Neutrophil (primary cell): ENCODE measurements around the gene GCNT1.

ENCODE experiments used
- H3K27ac ChIP-seq: fragments of 200-600 bp; sonication (generic); 2 replicates; pipeline ENCODE4 v1.5.1; 2016; ENCODE audit warnings: mild to moderate bottlenecking, moderate library complexity
- H3K27me3 ChIP-seq: fragments of 200-600 bp; sonication (generic); 2 replicates; pipeline ENCODE4 v1.6.0; 2016; ENCODE audit warnings: mild to moderate bottlenecking
- H3K36me3 ChIP-seq: fragments of 200-600 bp; sonication (generic); 2 replicates; pipeline ENCODE4 v1.5.1; 2017
- H3K4me1 ChIP-seq, 2 experiments: fragments of 200-600 bp in 1 of 2; sonication (generic) in 1 of 2; 1 replicate in 1 of 2; 2 replicates in 1 of 2; pipeline versions ENCODE4 v1.5.1 to v1.6.1; 2013 to 2016; ENCODE audit warnings: low read depth in 1 of 2, low read length in 1 of 2, mild to moderate bottlenecking in 1 of 2, moderate library complexity in 1 of 2; ENCODE audit not compliant: control insufficient read depth in 1 of 2, insufficient read depth in 1 of 2
- H3K4me3 ChIP-seq, 2 experiments: fragments of 200-600 bp in 1 of 2; sonication (generic) in 1 of 2; 1 replicate in 1 of 2; 2 replicates in 1 of 2; pipeline ENCODE4 v1.5.1; 2013 to 2016; ENCODE audit warnings: low read depth in 1 of 2, low read length in 1 of 2, mild to moderate bottlenecking in 1 of 2, moderate library complexity in 1 of 2
- H3K9me3 ChIP-seq: fragments of 200-600 bp; sonication (generic); 2 replicates; pipeline ENCODE4 v1.5.1; 2016
- TF ChIP-seq, protein P1 (sequence below): fragments of 200-600 bp; sonication (generic); IDR thresholded peaks from 2 replicates; pipeline ENCODE4 v1.5.1; 2016; ENCODE audit warnings: antibody characterized with exemption

GCNT1 gene

DNA sequence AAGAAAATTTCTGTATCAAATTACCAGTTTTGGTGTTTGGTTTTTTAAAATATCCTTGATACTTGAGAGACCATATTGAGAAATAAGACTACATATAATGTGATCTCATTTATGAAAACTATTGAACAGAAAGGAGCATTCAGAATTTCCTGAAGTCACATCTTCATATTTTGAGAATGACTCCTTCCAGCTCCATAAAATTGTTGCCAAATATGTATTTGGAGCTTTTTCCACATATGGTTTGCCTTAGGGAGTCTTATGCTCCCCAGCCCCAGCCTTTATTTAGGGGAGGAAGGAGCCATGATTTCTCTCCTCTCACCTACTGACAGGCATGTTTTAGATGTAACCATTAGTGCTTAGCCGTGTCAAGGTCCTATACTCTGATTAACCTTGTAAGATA is 51.1 kb downstream of the GCNT1 start:
- H3K27ac ChIP-seq: no peak overlapping the region
- H3K27me3 ChIP-seq: no peaks in the 10 kb centered on the region
- H3K9me3 ChIP-seq: no peaks in the 10 kb centered on the region
- no peaks in the 10 kb centered on the region for H3K4me1 ChIP-seq
- no peaks in the 10 kb centered on the region for H3K36me3 ChIP-seq
- TF ChIP-seq, protein P1, sequence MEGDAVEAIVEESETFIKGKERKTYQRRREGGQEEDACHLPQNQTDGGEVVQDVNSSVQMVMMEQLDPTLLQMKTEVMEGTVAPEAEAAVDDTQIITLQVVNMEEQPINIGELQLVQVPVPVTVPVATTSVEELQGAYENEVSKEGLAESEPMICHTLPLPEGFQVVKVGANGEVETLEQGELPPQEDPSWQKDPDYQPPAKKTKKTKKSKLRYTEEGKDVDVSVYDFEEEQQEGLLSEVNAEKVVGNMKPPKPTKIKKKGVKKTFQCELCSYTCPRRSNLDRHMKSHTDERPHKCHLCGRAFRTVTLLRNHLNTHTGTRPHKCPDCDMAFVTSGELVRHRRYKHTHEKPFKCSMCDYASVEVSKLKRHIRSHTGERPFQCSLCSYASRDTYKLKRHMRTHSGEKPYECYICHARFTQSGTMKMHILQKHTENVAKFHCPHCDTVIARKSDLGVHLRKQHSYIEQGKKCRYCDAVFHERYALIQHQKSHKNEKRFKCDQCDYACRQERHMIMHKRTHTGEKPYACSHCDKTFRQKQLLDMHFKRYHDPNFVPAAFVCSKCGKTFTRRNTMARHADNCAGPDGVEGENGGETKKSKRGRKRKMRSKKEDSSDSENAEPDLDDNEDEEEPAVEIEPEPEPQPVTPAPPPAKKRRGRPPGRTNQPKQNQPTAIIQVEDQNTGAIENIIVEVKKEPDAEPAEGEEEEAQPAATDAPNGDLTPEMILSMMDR: no peak
- H3K4me3 ChIP-seq: no peak overlapping the region

DNA sequence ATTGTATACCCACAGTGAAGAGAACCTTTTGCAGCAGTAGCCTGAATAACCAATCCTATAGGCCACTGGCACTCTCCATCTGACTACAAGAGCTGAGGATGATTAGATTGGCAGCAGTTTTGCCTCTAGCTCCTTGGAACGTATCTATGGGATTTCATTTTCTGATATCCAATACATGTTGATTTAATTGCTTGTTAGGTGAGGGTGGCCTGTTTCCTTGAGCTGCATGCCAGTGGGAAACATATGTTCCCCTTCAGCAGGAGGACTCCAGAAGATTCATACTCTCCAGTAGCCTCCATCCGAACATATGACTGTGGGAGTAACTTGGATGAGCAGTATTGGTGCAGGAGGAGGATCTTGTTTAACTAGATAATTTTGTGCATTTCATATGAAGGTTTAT is 51.5 kb downstream of the GCNT1 start:
- Histone ChIP-seq H3K27ac (no peak overlapping the region), H3K4me1 (no peaks in the 10 kb centered on the region), H3K9me3 (no peaks in the 10 kb centered on the region), H3K36me3 (no peaks in the 10 kb centered on the region), H3K27me3 (no peaks in the 10 kb centered on the region), H3K4me3 (no peak overlapping the region)
- TF ChIP-seq, protein P1: no peak

DNA sequence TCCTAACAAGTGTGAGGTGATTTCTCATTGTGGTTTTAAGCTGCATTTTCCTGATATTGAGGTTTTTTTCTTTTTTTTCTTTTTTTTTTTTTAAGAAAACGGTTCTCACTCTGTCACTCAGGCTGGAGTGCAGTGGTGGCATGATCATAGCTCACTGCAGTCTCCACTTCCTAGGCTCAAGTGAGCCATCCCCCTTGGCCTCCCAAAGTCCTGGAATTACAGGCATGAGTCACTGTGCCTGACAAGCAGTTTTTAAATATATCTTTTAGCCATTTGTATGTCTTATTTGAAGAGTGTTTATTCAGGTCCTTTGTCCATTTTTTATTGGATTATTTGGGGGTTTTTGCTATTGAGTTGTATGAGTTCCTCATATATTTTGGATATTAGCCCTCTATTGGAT is 53.8 kb downstream of the GCNT1 start:
- TF ChIP-seq, protein P1: no peak
- H3K4me3 ChIP-seq: no peak overlapping the region
- no peaks in the 10 kb centered on the region for H3K9me3 ChIP-seq

DNA sequence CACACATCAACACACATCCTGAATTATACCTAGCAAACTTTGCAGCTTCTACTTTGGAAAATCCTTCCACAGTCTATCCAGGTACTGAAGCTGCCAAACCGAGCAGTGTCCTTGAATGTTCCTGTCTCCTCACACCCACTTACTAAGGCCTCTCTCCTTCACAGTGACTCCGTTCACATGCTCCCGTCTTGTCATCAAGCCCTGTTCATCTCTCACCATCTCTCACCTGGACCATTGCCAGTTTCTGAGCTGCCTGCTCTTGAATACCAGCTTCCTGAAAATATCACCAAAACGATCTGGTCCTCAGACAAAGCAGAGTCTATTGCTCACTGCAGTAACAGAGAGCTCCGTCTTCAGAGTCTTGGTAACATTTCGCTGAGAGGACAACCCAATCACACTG is 57.4 kb downstream of the GCNT1 start:
- peaks cover 11% of the 10 kb centered on the region for H3K36me3 ChIP-seq
- TF ChIP-seq, protein P1: no peak
- no peak overlapping the region for H3K27ac ChIP-seq
- no peak overlapping the region for H3K4me3 ChIP-seq
- H3K4me1 ChIP-seq: no peaks in the 10 kb centered on the region
- H3K9me3 ChIP-seq: no peaks in the 10 kb centered on the region
- H3K27me3 ChIP-seq: no peaks in the 10 kb centered on the region

More for the DNA sequence above, 53.8 kb downstream of the GCNT1 start:
- peaks cover 7% of the 10 kb centered on the region for H3K36me3 ChIP-seq
- H3K27ac ChIP-seq: no peak overlapping the region
- no peaks in the 10 kb centered on the region for H3K4me1 ChIP-seq
- H3K27me3 ChIP-seq: no peaks in the 10 kb centered on the region

DNA sequence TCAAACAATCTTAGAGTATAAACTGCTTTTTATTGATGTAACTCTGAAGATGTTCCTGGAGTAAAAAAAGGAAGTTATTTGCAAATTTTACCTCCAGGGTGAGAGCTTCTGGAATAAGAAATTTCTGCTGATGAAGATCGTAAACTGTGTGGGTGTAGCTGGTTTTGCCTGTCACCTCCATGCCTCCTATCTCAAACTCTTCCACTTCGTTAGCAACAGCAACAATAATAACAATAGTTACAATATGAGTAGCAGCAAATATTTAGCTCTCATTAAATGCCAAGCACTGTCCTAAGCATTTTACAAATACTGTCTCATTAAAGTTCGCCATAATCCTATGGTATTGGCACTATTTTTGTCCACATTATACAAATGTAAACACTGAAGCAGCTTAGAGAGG is 57.9 kb downstream of the GCNT1 start:
- H3K9me3 ChIP-seq: no peaks in the 10 kb centered on the region
- H3K4me3 ChIP-seq: no peak overlapping the region
- peaks cover 11% of the 10 kb centered on the region for H3K36me3 ChIP-seq
- TF ChIP-seq, protein P1: no peak
- H3K27ac ChIP-seq: no peak overlapping the region
- H3K4me1 ChIP-seq: no peaks in the 10 kb centered on the region
- H3K27me3 ChIP-seq: no peaks in the 10 kb centered on the region
